SJCRH30 (cell line): Measurements from ENCODE around the gene ADGRL3. TPM values are rescaled to one million over a fixed set of nuclear protein-coding genes. Genes with fewer than 3 reads are reported as not detected.
"Not testable (repeated sequence)": the region's sequence is repeated elsewhere in the genome, so short reads cannot be mapped to it uniquely, and the experiment has no call there.

ENCODE experiments used
- DNase-seq, 2 experiments: peaks; one replicate each; pipeline ENCODE4 v3.0.0-alpha.2; 2015 to 2020
- H3K27ac ChIP-seq: fragments of 250-450 bp; sonication (Bioruptor Pico); 2 replicates; pipeline ENCODE4 v1.5.1; 2020; ENCODE audit warnings: mild to moderate bottlenecking, moderate library complexity
- H3K27me3 ChIP-seq: fragments of 250-450 bp; sonication (Bioruptor Pico); 2 replicates; pipeline ENCODE4 v1.5.1; 2020; ENCODE audit warnings: mild to moderate bottlenecking, moderate library complexity
- H3K36me3 ChIP-seq: fragments of 250-450 bp; sonication (Bioruptor Pico); 2 replicates; pipeline ENCODE4 v1.5.1; 2020; ENCODE audit warnings: mild to moderate bottlenecking, moderate library complexity
- H3K4me1 ChIP-seq: fragments of 250-450 bp; sonication (Bioruptor Pico); 2 replicates; pipeline ENCODE4 v1.5.1; 2020; ENCODE audit warnings: mild to moderate bottlenecking, moderate library complexity
- H3K4me3 ChIP-seq: fragments of 250-450 bp; sonication (Bioruptor Pico); 2 replicates; pipeline ENCODE4 v1.5.1; 2020; ENCODE audit warnings: mild to moderate bottlenecking, moderate library complexity
- H3K9me3 ChIP-seq: fragments of 250-450 bp; sonication (Bioruptor Pico); replicated peaks from 2 replicates; pipeline ENCODE4 v1.5.1; 2020; ENCODE audit warnings: mild to moderate bottlenecking, moderate library complexity
- total RNA-seq: library from RNA; depleted of rRNA; stranded (reverse); fragments of >200 nt; shearing (Covaris generic); gene quantifications from 2 replicates; pipeline ENCODE4 v1.2.3, GENCODE V29; 2014

ADGRL3 gene
- total RNA-seq, 1 experiment from 2014 or later: 0.40 TPM

DNA sequence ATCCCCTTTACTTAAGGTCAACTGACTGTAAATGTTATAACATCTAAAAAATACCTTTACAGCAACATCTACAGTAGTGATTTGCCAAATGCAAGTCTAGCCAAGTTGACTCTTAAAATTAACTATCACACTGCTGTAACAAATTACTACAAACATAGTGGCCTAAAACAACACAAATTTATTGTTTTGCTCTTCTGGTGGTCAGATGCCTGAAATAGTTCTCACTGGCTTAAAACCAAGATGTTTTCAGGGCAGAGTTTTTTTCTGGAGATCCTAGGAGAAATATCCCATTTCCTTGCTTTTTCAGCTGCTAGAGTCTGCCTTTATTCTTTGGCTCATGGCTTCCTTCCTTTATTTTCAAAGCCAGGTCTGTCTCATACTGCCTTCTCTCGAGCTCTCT, 120.5 kb downstream of the ADGRL3 start:
- Histone ChIP-seq H3K36me3 (no peaks in the 10 kb centered on the region), H3K27me3 (no peaks in the 10 kb centered on the region), H3K4me1 (no peaks in the 10 kb centered on the region), H3K9me3 (no peaks in the 10 kb centered on the region), H3K4me3 (no peak overlapping the region), H3K27ac (no peak overlapping the region)
- DNase-seq: no peak

DNA sequence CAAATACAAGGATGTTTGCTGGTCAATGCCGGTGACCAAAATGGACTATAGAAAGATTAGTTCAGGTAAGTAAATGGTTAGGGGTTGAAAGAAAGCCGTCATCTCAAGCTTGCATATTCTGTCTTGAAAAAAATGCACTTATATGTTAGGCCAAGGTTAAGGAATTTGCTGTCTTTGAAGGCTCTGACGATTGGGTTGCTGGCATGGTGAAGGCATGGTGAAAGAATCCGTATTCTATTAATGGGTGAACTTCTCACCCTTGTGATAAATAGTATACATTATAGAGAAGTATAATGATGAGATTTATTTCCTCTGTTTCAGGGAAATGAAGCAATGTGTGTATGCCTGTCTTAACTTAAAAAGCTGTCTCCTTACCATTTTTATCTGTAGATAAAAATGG, 132.6 kb downstream of the ADGRL3 start:
- Histone ChIP-seq H3K4me1 (no peaks in the 10 kb centered on the region), H3K4me3 (no peak overlapping the region), H3K27me3 (no peaks in the 10 kb centered on the region), H3K36me3 (no peaks in the 10 kb centered on the region), H3K27ac (no peak overlapping the region), H3K9me3 (no peaks in the 10 kb centered on the region)
- no peak for DNase-seq

DNA sequence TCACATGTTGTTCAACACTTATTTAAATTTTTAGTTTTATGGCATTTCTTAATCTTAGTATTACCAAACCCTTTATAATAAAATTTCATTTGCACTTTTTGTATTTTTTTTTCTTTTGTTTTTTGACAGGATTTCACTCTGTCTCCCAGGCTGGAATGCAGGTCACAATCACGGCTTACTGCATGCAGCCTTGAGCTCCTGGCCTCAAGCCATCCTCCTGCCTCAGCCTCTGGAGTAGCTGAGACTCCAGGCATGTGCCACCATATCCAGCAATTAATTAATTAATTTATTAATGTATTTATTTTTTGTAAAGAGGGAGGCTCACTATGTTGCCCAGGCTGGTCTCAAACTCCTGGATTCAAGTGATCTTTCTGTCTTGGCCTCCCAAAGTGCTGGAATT, 133.4 kb downstream of the ADGRL3 start:
- no peaks in the 10 kb centered on the region for H3K4me1 ChIP-seq
- H3K4me3 ChIP-seq: no peak overlapping the region
- H3K27me3 ChIP-seq: no peaks in the 10 kb centered on the region
- DNase-seq: no peak
- H3K9me3 ChIP-seq: no peaks in the 10 kb centered on the region
- no peaks in the 10 kb centered on the region for H3K36me3 ChIP-seq
- no peak overlapping the region for H3K27ac ChIP-seq

DNA sequence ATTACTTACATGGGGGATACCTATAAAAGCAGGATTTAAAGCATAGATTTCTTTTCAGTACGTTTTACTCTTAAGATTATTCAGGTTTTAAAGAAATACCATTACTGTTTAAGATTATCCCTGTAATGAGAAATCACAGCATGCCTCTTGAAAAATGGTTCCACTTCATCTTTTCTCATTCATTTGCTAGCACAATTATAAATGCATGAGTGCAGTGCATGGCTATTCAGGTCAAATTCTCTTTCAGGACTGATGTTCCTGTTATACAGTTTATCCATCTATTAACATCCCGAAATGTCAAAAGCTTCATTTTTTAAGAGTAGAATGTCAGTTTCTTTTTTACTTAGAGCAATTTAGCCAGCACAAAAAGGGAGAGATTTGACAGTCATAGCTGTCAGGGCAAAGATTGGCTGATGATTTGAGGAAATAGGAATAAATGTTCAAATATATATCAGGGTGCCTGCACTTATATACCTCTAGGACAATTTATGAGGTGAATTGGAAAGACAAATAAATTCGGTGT, 135.2 kb downstream of the ADGRL3 start:
- no peak overlapping the region for H3K27ac ChIP-seq
- H3K36me3 ChIP-seq: no peaks in the 10 kb centered on the region
- no peak for DNase-seq
- H3K27me3 ChIP-seq: no peaks in the 10 kb centered on the region
- H3K4me1 ChIP-seq: no peaks in the 10 kb centered on the region
- no peaks in the 10 kb centered on the region for H3K9me3 ChIP-seq
- H3K4me3 ChIP-seq: no peak overlapping the region

DNA sequence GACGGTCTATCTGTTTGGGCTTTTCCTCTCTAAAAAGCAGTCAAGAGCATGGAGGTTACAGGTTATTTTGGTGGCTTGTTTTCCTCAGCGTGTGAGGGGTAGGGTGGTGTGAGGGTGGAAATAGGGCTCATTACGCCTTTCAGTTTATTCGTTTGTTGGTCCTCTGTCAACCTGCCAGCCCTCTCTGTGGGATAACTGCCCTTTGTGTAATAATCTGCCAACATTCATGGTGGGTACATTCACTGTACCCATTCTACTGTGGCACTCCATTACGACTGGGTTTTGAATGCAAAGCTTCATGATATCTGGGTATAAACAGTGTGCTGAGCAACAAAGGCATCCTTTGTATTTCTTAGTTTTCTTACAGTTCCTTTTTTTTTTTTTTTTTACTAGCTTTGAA, 136.4 kb downstream of the ADGRL3 start:
- no peak overlapping the region for H3K4me3 ChIP-seq
- H3K27me3 ChIP-seq: no peaks in the 10 kb centered on the region
- no peaks in the 10 kb centered on the region for H3K9me3 ChIP-seq
- no peaks in the 10 kb centered on the region for H3K4me1 ChIP-seq
- no peak overlapping the region for H3K27ac ChIP-seq
- no peak for DNase-seq
- H3K36me3 ChIP-seq: no peaks in the 10 kb centered on the region

DNA sequence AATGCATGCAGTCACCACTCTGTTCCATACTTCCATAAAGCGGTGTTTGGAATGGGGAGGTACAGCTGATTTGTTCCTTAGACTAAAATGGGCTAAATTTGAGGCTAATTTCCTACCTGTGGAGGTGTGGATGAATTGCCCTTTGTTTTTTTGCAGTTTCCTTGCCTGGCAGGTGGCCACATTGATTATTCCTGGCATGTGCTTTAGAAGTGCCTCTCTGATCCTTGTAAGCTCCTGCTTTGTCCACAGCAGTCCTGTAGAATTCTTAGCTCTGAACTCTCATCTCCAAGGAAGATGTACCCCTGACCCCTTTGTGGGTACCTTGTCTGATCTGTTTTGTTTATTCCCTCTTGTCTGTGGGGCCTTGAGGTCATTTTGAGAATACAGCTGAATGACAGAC, 136.8 kb downstream of the ADGRL3 start:
- no peaks in the 10 kb centered on the region for H3K36me3 ChIP-seq
- no peaks in the 10 kb centered on the region for H3K4me1 ChIP-seq
- no peaks in the 10 kb centered on the region for H3K9me3 ChIP-seq
- H3K27me3 ChIP-seq: no peaks in the 10 kb centered on the region
- H3K4me3 ChIP-seq: no peak overlapping the region
- DNase-seq: no peak
- no peak overlapping the region for H3K27ac ChIP-seq

DNA sequence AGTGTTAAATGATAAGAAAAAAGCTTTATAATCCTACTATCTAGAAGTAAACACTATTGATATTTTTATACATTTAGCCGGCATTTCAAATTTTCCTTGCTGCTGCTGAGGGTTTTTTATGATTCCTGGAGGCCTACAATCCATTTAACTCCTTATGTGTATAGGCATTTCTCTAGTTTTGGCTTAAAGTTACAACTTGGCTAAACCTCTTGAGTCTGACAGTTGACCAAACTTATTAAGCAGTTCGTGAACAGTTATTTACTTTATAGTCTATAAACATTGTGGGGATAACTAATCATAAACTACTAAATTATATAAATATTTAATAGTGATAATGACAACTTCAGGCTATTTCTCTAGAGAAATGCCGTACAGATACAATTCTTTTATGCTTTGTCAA, 141.9 kb downstream of the ADGRL3 start:
- H3K36me3 ChIP-seq: no peaks in the 10 kb centered on the region
- no peak overlapping the region for H3K27ac ChIP-seq
- H3K9me3 ChIP-seq: no peaks in the 10 kb centered on the region
- H3K27me3 ChIP-seq: no peaks in the 10 kb centered on the region
- no peaks in the 10 kb centered on the region for H3K4me1 ChIP-seq
- H3K4me3 ChIP-seq: no peak overlapping the region
- DNase-seq: no peak

DNA sequence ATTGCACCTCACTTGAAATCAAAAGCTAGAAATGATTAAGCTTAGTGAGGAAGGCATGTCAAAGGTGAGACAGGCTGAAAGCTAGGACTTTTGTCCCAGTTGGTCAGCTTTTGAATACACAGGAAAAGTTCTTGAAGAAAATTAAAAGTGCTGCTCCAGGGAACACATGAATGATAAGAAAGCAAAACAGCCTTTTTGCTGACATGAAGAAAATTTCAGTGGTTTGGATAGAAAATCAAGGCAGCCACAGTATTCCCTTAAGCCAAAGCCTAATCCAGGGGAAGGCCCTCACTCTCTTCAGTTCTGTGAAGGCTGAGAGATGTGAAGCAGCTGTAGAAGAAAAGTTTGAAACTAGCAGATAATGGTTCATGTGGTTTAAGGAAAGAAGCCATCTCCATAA, 150.8 kb downstream of the ADGRL3 start:
- no peaks in the 10 kb centered on the region for H3K27me3 ChIP-seq
- no peak for DNase-seq
- H3K4me3 ChIP-seq: no peak overlapping the region
- no peaks in the 10 kb centered on the region for H3K9me3 ChIP-seq
- no peaks in the 10 kb centered on the region for H3K36me3 ChIP-seq
- no peak overlapping the region for H3K27ac ChIP-seq
- H3K4me1 ChIP-seq: no peaks in the 10 kb centered on the region

DNA sequence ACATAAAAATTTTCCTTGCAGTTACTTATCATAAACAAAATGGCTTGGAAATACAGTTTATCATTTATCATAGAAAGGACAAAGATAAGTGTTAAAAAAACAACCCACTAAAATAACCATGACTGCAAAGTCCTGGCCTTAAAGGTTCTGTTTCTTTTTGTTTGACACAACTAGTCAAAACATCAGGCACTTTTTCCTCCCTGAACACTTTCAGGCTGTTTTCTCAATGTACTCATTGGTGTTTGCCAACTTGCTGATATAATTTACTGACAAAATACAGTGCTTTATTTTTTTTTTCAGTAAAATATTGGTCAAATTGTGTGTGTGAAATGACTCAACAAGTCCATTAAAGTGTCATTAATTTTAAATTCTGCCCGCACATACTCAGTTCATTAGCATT, 156.6 kb downstream of the ADGRL3 start:
- Histone ChIP-seq H3K27me3 (no peaks in the 10 kb centered on the region), H3K27ac (no peak overlapping the region)

DNA sequence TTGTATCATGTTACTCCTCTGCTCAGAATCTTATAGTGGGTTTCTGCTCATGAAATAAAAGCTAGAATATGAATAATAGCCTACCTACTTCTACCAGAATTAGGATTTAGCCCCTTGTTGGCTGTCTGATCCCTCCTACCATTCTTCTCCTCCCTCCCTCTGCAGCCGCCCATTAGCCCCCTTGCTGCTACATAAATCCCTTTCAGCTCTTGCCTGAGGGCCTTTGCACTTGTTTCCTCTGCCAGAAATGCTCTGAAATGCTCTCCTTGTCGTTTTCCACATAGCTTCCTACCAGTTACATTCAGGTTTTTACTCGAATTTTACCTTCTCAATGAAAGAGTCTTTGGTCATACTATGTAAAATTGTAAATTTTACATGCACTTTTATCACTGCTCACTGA, 159.2 kb downstream of the ADGRL3 start:
- no peak overlapping the region for H3K4me3 ChIP-seq
- no peaks in the 10 kb centered on the region for H3K9me3 ChIP-seq
- H3K4me1 ChIP-seq: no peaks in the 10 kb centered on the region
- DNase-seq: no peak
- no peaks in the 10 kb centered on the region for H3K27me3 ChIP-seq
- no peak overlapping the region for H3K27ac ChIP-seq
- no peaks in the 10 kb centered on the region for H3K36me3 ChIP-seq

More for the DNA sequence above, 156.6 kb downstream of the ADGRL3 start:
- Histone ChIP-seq H3K9me3 (no peaks in the 10 kb centered on the region), H3K36me3 (no peaks in the 10 kb centered on the region), H3K4me3 (no peak overlapping the region), H3K4me1 (no peaks in the 10 kb centered on the region)
- no peak for DNase-seq

DNA sequence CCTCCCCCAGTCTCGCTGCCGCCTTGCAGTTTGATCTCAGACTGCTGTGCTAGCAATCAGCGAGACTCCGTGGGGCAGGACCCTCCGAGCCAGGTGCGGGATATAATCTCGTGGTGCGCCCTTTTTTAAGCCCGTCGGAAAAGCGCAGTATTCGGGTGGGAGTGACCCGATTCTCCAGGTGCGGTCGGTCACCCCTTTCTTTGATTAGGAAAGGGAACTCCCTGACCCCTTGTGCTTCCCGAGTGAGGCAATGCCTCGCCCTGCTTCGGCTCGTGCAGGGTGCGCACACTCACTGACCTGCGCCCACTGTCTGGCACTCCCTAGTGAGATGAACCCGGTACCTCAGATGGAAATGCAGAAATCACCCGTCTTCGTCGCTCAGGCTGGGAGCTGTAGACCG, 172.7 kb downstream of the ADGRL3 start:
- not testable (repeated sequence) for H3K27me3 ChIP-seq, H3K9me3 ChIP-seq, H3K4me3 ChIP-seq, DNase-seq, H3K4me1 ChIP-seq, H3K27ac ChIP-seq, H3K36me3 ChIP-seq

DNA sequence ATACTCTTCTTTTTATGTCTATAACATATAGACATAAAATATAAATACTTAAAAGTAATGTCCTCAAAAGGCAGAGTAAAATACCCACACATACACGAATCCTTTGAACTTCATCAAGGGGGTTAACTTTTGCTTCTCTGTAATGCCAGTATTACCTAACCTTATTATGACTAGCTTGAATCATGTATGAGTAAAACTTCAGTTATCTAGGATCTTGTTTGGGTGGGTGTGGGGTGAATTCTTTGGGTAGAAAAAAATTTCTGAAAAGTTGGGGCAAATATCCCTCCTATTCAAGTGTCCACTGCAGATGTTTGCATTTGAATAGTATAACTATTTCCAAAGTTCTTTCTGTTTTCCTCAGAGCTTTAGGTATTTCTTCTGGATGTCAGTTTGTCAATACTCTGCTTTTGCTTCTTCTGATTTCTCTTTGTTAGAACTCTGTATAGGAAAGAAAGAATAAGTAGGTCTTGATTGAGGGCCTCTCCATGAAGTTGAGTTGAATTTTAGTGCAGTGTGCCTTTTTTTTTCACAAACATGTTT, 173.8 kb downstream of the ADGRL3 start:
- H3K4me1 ChIP-seq: no peaks in the 10 kb centered on the region; the same call in 1 of the 2 replicates
- H3K36me3 ChIP-seq: no peaks in the 10 kb centered on the region
- DNase-seq: no peak
- H3K27ac ChIP-seq: no peak overlapping the region
- H3K9me3 ChIP-seq: no peaks in the 10 kb centered on the region
- H3K27me3 ChIP-seq: no peaks in the 10 kb centered on the region
- H3K4me3 ChIP-seq: no peak overlapping the region

DNA sequence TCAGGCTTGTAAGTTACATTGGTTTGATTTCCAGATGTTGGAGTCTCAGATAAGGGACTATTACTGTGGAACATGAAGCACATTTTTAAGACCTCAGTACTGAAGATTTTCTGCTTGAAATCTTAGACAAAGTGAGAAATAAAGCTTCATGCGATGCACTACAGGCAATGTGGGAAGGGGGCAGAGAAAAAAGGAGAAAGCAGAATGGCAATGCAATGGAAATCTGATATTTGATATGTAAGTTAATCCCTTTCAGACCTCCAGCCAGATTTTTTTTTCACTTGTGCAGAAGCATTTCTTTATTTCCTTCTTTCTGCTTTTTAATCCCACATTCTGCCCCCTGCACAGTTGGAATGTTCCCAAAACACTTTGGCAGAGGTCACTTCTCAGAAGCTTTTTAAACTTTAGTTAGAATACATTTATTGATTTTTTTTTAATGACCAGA, 174.3 kb downstream of the ADGRL3 start:
- H3K27ac ChIP-seq: no peak overlapping the region
- DNase-seq: peak in 1 of 2 experiments; percentile 29
- H3K9me3 ChIP-seq: no peaks in the 10 kb centered on the region
- no peaks in the 10 kb centered on the region for H3K36me3 ChIP-seq
- no peak overlapping the region for H3K4me3 ChIP-seq
- no peaks in the 10 kb centered on the region; the same call in 1 of the 2 replicates for H3K4me1 ChIP-seq
- no peaks in the 10 kb centered on the region for H3K27me3 ChIP-seq

DNA sequence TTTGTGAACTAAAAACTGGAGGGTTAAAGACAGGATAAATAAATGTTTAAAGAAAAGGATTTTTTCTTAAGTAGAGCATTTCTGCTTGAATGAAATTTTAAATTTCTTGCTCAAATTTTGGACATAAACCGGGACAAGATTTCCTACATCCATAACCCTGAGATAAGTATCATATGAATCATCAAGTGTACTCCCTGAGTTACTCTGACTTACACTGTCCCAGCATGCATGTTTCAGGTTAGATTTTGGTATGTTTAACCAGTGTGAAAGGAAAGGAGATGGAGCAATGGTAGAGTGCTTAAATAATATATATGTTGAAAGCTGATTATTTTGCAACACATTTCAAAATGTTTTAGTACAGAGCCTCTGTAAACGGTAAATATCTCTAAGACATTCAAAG, 175.2 kb downstream of the ADGRL3 start:
- Histone ChIP-seq H3K4me1 (no peaks in the 10 kb centered on the region; the same call in 1 of the 2 replicates), H3K27ac (no peak overlapping the region), H3K27me3 (no peaks in the 10 kb centered on the region), H3K36me3 (no peaks in the 10 kb centered on the region), H3K4me3 (no peak overlapping the region), H3K9me3 (no peaks in the 10 kb centered on the region)
- no peak for DNase-seq

DNA sequence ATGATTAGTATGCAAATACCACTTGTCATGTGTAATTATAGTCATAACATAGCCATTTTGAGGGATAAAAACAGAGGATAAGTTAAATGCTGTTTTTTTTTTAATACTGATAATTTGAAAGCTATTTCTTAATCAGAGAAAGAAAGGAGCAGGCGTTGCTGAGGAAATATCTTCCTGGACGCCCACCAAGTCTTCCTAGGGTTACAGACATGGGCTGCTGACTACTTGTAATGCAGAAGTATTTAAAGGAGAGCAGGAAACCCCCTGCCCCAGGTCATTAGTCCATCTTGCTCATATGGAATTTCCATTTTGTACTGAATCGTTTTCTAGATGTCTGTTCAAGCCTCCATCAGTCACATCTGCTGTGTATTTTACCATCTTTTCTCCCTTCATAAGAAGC, 176.2 kb downstream of the ADGRL3 start:
- Histone ChIP-seq H3K27me3 (no peaks in the 10 kb centered on the region), H3K36me3 (no peaks in the 10 kb centered on the region), H3K9me3 (no peaks in the 10 kb centered on the region), H3K27ac (no peak overlapping the region), H3K4me3 (no peak overlapping the region), H3K4me1 (no peaks in the 10 kb centered on the region; the same call in 1 of the 2 replicates)
- DNase-seq: no peak

DNA sequence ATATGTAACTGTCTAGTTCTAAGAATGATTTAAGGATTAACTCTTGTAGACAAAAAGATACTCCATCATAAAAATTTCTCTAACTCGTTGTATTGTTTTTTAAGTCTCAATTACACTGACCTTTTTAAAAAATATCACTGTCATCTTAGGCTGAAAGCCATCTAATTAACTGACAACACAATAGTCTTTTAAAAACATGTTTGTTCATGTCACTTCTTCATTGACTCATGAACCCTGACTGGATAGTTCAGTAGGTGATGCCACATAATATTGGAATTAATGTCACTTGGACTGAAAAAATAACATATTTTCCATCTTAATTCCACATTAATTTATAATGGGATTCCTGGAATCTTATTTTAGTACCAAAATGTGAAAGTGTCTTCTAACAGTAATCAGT, 179.3 kb downstream of the ADGRL3 start:
- Histone ChIP-seq H3K36me3 (no peaks in the 10 kb centered on the region), H3K27ac (no peak overlapping the region), H3K4me3 (no peak overlapping the region), H3K27me3 (no peaks in the 10 kb centered on the region), H3K9me3 (no peaks in the 10 kb centered on the region), H3K4me1 (no peaks in the 10 kb centered on the region)
- no peak for DNase-seq
